Heart left ventricle (tissue), 16 donors: ENCODE data around the gene NHLRC4. TPM values are rescaled to one million over a fixed set of nuclear protein-coding genes. Genes with fewer than 3 reads are reported as not detected.
A peak's percentile ranks its signal among the peaks of the same experiment; 100 is the strongest.

Experiments used
- ATAC-seq, 4 donors: fragments of 200-7000 bp; cut with Tn5 transposase; one replicate each; pipeline ENCODE4 v1.9.1; 2020 to 2022; ENCODE audit warnings: moderate library complexity in 4 of 4, mild to moderate bottlenecking in 3 of 4, moderate number of reproducible peaks in 1 of 4
- DNase-seq, 5 donors: peaks; one replicate each; pipeline ENCODE4 v3.0.0-alpha.2; 2020
- H3K27ac ChIP-seq, 12 donors: fragments of 200-600 bp; sonication (generic) in 4 of 12; one replicate each; pipeline versions ENCODE4 v1.5.0 to v1.8.0; 2016 to 2022; ENCODE audit warnings: mild to moderate bottlenecking in 2 of 12
- H3K27me3 ChIP-seq, 9 donors: fragments of 200-600 bp; sonication (generic) in 2 of 9; one replicate each; pipeline versions ENCODE4 v1.5.1 to v1.8.0; 2016 to 2022; ENCODE audit warnings: mild to moderate bottlenecking in 3 of 9
- H3K36me3 ChIP-seq, 9 donors: fragments of 200-600 bp; sonication (generic) in 2 of 9; one replicate each; pipeline versions ENCODE4 v1.5.0 to v1.8.0; 2018 to 2022; ENCODE audit warnings: mild to moderate bottlenecking in 2 of 9
- H3K4me1 ChIP-seq, 12 donors: fragments of 200-600 bp; sonication (generic) in 4 of 12; one replicate each; pipeline versions ENCODE4 v1.5.0 to v1.8.0; 2016 to 2022; ENCODE audit warnings: mild to moderate bottlenecking in 3 of 12
- H3K4me3 ChIP-seq, 12 donors: fragments of 200-600 bp; sonication (generic) in 4 of 12; one replicate each; pipeline versions ENCODE4 v1.5.0 to v1.8.0; 2017 to 2022; ENCODE audit warnings: mild to moderate bottlenecking in 9 of 12, moderate library complexity in 4 of 12
- H3K9me3 ChIP-seq, 12 donors: fragments of 200-600 bp; sonication (generic) in 4 of 12; one replicate each; pipeline versions ENCODE4 v1.5.0 to v1.8.0; 2016 to 2022; ENCODE audit warnings: mild to moderate bottlenecking in 1 of 12
- POLR2A ChIP-seq, 2 donors: fragments of 450-650 bp; IDR thresholded peaks; one replicate each; pipeline ENCODE4 v1.6.1; 2017; ENCODE audit warnings: antibody characterized with exemption in 2 of 2, mild to moderate bottlenecking in 2 of 2, moderate library complexity in 2 of 2
- WGBS, 4 donors: extraction: QIAGEN DNeasy Blood & Tissue Kit in 2 of 4; methylation state at CpG; one replicate each; pipeline versions ENCODE4 v1.1.5 to v1.1.7; 2013 to 2018; 5-methylcytosine and 5-hydroxymethylcytosine counted together
- intact Hi-C, 10 donors: fragments of 100-400 bp; cut with DNase I; formaldehyde crosslinking; loops; one replicate each; pipeline versions ENCODE4 v1.11.1 to v1.14.2; 2022
- polyA plus RNA-seq, 2 donors: library from polyadenylated mRNA; stranded (reverse); fragments of 200-250 nt; gene quantifications; one replicate each; pipeline ENCODE4 v1.2.3, GENCODE V29; 2013
- total RNA-seq, 9 donors: library from RNA; depleted of rRNA in 2 of 9; stranded (reverse); fragments of >200 nt in 2 of 9; fragmentation: NEBNext Ultra II Directional in 3 of 9; extraction: Animal tissue kit (Norgen Biotek cat#: 25700) in 3 of 9; gene quantifications; one replicate each; pipeline versions ENCODE4 v1.1.0 to v1.2.4, GENCODE V29; 2016 to 2023
- TF ChIP-seq, protein P1 (sequence below), 12 donors: fragments of 200-600 bp; sonication (generic) in 4 of 12; IDR thresholded peaks; one replicate each; pipeline versions ENCODE4 v1.5.0 to v1.8.0; 2018 to 2022; ENCODE audit warnings: antibody characterized with exemption in 12 of 12, mild to moderate bottlenecking in 5 of 12
- donor health status: ischemic (EF 13 %, LVEDD 7.1; RV severe dilation, severe dysfunction).
- donor health status: healthy with polysubstance abuse.
- donor health status: DM: no; HTN: yes; CAD: no.
- donor health status: DM: no; HTN: no; CAD: no.
- donor health status: ischemic (EF 25% LVEDD 6.9; RV normal size, moderate dysfunction).
- donor health status: ischemic (EF 25% LVEDD 5.7; RV mildly dilated, moderate dysfunction).
- donor health status: healthy.
- donor health status: DM: yes; HTN: yes; CAD: no.
- donor health status: ischemic (EF 35%, LVEDD 5.7; RV mildly dilated, moderate dysfunction).
- donor health status: nonischemic (EF 11% LVEDD 7.7; RV severe dilation, severe dysfunction).
- donor health status: DM: yes; HTN: yes; CAD: no.
- donor health status: PGD.
- donor health status: ischemic (EF 29% LVEDD 5.4; RV normal size, mild dysfunction).
- donor health status: nonischemic (EF 23%, LVEDD 6.1; RV moderate dilation, normal function).

NHLRC4 gene
- total and polyA plus RNA-seq, 11 donors, result 0.23 to 0.86 (median 0.48) TPM; not detected in 1

DNA sequence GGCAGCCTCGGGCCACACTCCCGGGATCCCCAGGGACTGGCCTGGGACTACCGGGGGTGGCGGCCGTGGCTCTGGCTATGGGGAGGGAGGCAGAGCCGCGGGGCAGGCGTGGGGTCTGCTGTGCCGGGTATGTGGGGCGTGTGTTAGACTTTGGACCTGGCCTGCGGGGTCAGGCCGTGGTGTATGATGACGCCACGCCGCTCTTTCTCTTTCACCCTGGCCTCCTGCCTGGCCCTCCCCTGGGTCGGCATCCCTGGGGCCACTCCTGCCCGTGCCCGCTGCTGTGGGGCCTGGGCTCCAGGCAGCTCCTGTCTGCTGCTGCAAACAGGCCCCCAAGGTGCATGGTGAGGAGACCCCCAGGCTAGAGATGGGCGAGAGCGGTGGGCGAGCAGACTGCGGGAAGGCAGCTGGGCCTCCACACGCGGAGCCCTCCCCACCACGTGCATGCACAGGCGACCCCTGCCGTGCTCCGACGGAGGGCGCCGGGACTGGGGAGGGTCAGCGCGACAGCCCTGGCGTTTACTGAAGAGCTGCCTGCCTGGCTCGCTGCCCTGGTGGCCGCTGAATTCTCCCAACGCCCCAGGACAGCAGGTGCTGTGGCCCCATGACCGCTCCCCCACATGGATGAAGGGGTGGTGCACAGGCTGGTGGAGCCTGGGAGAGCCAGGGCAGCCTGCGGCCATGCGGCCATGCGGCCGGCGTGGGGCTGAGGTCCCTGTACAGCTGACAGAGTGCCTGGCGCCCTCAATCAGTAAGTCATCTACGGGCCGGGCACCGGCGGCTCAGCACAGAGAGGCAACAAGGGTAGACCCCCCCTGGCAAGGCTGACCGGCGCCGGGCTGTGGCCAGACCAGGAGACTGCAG lies 23.3 kb upstream of the NHLRC4 start:
- TF ChIP-seq, protein P1, sequence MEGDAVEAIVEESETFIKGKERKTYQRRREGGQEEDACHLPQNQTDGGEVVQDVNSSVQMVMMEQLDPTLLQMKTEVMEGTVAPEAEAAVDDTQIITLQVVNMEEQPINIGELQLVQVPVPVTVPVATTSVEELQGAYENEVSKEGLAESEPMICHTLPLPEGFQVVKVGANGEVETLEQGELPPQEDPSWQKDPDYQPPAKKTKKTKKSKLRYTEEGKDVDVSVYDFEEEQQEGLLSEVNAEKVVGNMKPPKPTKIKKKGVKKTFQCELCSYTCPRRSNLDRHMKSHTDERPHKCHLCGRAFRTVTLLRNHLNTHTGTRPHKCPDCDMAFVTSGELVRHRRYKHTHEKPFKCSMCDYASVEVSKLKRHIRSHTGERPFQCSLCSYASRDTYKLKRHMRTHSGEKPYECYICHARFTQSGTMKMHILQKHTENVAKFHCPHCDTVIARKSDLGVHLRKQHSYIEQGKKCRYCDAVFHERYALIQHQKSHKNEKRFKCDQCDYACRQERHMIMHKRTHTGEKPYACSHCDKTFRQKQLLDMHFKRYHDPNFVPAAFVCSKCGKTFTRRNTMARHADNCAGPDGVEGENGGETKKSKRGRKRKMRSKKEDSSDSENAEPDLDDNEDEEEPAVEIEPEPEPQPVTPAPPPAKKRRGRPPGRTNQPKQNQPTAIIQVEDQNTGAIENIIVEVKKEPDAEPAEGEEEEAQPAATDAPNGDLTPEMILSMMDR (IDR thresholded peaks at IDR 0.05), result no peak
- no peak for TF ChIP-seq POLR2A (IDR thresholded peaks at IDR 0.05)
- ATAC-seq (no peak), DNase-seq (no peak)
- no peaks in the 10 kb centered on the region for H3K9me3 ChIP-seq
- no peaks in the 10 kb centered on the region for H3K4me1 ChIP-seq
- H3K36me3 ChIP-seq, result peaks cover 0 to 34% (median 3%) of the 10 kb centered on the region in 9 donors
- H3K27me3 ChIP-seq, result no peaks in the 10 kb centered on the region
- no peak overlapping the region for H3K27ac ChIP-seq
- intact Hi-C loops, result no loop called here
- 91 to 94% (median 92%) methylated on average over 29 to 51 of the region's 51 CpGs for WGBS, 4 donors
- no peak overlapping the region for H3K4me3 ChIP-seq

DNA sequence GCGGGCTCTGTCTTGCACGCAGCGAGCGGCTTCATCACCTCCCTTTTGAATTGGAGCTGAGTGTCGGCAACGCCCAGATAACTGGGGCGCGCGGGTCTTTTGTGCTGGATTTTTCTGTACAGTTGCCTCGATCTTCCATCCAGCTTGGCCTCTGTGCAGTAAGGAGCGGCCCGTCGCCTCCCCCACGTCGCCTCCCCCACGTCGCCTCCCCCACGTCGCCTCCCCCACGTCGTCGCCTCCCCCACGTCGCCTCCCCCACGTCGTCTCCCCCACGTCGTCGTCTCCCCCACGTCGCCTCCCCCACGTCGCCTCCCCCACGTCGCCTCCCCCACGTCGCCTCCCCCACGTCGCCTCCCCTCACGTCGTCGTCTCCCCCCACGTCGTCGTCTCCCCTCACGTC lies 22.3 kb upstream of the NHLRC4 start:
- Histone ChIP-seq H3K27ac (no peak overlapping the region), H3K36me3 (peaks cover 0 to 42% (median 7%) of the 10 kb centered on the region in 9 donors), H3K27me3 (no peaks in the 10 kb centered on the region), H3K9me3 (no peaks in the 10 kb centered on the region), H3K4me1 (no peaks in the 10 kb centered on the region), H3K4me3 (no peak overlapping the region)
- ATAC-seq (no peak), DNase-seq (no peak)
- intact Hi-C loops, result no loop called here
- no peak for TF ChIP-seq POLR2A (IDR thresholded peaks at IDR 0.05)
- 87 to 95% (median 94%) methylated on average over 42 to 46 of the region's 46 CpGs for WGBS, 4 donors

DNA sequence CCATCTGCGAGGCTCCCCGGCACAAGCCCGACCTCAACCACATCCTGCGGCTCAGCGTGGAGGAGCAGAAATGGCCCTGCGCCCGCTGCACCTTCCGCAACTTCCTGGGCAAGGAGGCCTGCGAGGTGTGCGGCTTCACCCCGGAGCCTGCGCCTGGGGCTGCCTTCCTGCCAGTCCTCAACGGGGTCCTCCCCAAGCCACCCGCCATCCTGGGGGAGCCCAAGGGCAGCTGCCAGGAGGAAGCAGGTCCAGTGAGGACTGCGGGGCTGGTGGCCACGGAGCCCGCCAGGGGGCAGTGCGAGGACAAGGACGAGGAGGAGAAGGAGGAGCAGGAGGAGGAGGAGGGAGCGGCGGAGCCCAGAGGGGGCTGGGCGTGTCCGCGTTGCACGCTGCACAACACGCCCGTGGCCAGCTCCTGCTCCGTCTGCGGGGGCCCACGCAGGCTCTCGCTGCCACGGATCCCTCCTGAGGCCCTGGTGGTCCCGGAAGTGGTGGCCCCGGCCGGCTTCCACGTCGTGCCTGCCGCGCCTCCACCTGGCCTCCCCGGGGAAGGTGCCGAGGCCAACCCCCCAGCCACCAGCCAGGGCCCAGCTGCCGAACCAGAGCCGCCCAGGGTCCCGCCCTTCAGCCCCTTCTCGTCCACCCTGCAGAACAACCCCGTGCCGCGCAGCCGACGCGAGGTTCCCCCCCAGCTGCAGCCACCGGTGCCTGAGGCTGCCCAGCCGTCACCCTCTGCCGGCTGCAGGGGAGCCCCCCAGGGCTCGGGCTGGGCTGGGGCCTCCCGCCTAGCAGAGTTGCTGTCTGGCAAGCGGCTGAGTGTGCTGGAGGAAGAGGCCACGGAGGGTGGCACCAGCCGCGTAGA lies 19.7 kb upstream of the NHLRC4 start:
- Histone ChIP-seq H3K36me3 (peaks cover 0 to 47% (median 19%) of the 10 kb centered on the region in 9 donors), H3K4me1 (no peaks in the 10 kb centered on the region), H3K27me3 (no peaks in the 10 kb centered on the region), H3K4me3 (no peak overlapping the region), H3K27ac (no peak overlapping the region), H3K9me3 (no peaks in the 10 kb centered on the region)
- WGBS, 4 donors, result 77 to 92% (median 87%) methylated on average over 31 to 60 of the region's 60 CpGs
- intact Hi-C loops, result no loop called here
- TF ChIP-seq POLR2A (IDR thresholded peaks at IDR 0.05), result no peak
- TF ChIP-seq, protein P1 (IDR thresholded peaks at IDR 0.05), result peak; percentile 14 to 58 (median 37)
- ATAC-seq (peak; percentile 45 to 81 (median 62)), DNase-seq (peak; percentile 58 to 85 (median 64))

DNA sequence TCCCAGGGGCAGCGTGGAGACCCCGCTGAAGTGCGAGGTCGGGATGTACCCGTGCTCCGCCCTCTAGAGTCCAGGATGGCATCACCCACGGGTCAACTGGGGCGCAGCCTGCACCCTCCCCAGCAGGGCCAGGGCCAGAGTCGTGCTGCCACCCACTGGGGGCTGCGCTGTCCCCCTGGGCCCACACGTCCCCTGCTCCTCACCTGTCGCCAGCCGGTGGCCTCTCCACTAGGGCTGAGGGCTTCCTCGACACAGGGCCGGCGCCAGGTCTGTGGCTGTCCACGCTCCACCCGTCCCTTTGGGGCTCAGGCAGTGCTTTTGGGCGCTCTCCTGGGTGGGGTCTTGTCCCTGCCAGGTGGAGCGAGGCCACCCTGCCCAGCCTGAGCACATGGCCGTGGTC lies 18.2 kb upstream of the NHLRC4 start:
- Histone ChIP-seq H3K36me3 (peaks cover 0 to 60% (median 25%) of the 10 kb centered on the region in 9 donors), H3K27ac (no peak overlapping the region), H3K9me3 (no peaks in the 10 kb centered on the region), H3K4me3 (no peak overlapping the region), H3K27me3 (no peaks in the 10 kb centered on the region), H3K4me1 (no peaks in the 10 kb centered on the region)
- DNase-seq, result no peak
- WGBS, 4 donors, result 88 to 98% (median 96%) methylated on average over 13 to 21 of the region's 21 CpGs
- intact Hi-C loops, result no loop called here
- ATAC-seq, result no peak
- TF ChIP-seq, protein P1 (IDR thresholded peaks at IDR 0.05), result no peak
- TF ChIP-seq POLR2A (IDR thresholded peaks at IDR 0.05), result no peak
